ENCODE measurements around the gene GLDN.

Gene GLDN

GRCh38 chr15:51341366-51342226 lies at the start of gene GLDN:
TSS of gene GLDN (plus strand) at chr15:51341655. CDS start at chr15:51341685, 30 bp downstream.
- no peak for DNase-seq (ENCODE audit: low read depth)

GRCh38 chr15:51298620-51299019 lies 42.8 kb upstream of the GLDN start:
- no peak for DNase-seq (ENCODE audit: low read depth)

- DNase-seq (ENCODE audit: low read depth), result no peak
Observed at GRCh38 chr15:51299187-51300015, 42.1 kb upstream of the GLDN start.

GRCh38 chr15:51302480-51302879 lies 39.0 kb upstream of the GLDN start:
- no peak for DNase-seq (ENCODE audit: low read depth)

DNA sequence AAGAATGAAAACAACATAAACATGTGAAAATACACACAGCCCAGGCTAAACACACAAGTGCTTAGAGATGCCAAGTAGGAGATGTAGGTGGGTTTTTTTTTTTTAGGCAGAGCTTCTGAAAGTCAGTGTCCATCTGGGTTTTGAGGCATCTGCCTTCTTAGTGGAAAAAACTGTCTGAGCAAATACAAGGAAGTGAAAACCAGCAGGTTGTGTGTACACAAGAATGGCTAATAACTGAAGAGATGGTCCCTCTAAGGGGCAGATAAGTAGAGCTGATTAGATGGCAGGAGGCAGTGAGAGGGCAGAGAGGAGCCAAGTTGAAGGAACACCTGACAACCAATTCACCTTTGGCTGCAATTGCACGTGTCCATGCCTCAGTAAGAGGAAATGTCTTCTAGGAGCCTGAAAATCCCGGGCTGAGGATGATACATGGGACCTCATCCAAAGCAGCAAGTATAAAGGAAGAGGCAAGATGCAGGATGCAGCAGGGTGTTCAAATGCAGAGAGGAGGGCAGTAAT lies 37.9 kb upstream of the GLDN start:
- no peak for DNase-seq (ENCODE audit: low read depth)

GRCh38 chr15:51307325-51307724 lies 34.1 kb upstream of the GLDN start:
- no peak for DNase-seq (ENCODE audit: low read depth)

DNA sequence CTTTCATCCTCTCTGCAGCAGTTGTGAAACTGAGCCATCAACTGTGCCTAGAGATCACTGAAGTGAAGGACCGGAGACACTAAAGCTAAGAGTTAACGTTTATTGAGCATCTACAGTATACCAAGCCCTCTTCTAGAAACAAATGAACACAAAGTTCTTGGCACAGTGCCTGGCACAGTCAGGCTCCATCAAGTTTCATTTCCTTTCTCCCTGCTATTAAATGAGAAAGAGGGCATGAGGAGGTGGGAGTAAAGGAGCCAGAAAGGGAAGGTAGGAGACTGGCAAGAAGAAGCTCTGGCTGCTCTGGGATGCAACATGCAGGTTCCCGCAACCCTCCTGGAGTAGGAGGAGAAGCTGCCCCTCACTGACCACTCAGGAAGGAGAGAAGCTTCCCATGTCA lies 33.6 kb upstream of the GLDN start:
- DNase-seq (ENCODE audit: low read depth), result no peak

- no peak for DNase-seq (ENCODE audit: low read depth)
Observed at GRCh38 chr15:51310064-51310463, 31.4 kb upstream of the GLDN start.

- DNase-seq (ENCODE audit: low read depth), result no peak
Observed at GRCh38 chr15:51311510-51311909, 29.9 kb upstream of the GLDN start.

DNA sequence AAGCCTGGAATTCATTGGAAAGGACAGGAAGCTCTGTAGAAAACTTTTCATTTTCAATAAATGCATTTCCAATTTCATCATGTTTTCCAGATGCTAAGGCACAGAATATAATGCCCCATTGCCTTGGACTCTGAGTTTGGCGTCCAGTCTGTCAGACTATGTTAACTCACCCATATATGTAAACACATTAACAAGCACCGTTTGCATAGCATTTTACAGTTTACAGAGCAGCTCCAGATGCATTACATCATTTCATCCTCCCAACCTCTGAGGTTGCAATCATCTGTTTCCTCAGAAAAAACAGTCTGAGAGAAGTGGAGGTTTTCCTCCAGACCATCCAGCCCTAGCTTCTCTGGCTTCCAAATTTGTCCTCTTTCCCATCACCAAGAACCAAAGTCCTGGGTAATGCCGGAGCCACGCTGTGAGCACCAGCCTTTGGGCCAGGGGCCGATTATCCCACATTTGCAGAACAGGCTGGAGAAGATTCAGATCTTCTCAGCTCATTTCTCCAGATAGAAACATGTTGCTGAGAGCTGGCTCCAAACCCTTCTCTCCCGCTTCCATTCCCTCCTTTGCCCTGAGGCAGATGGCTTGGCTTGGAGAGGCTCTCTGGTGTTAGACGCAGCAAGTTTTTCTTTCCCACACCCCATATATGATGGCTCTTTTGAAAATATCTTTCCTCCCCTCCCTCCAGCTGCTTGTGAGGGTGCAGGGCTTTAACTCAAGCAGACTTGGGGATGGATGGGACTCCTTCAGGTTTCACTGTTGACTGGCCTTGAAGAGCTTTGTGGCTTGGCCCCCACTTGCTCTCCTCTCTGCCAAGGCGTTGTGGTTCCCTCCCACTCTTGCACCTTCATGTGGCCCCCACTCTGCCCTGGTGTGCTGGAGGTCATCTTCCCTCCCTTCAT lies 29.0 kb upstream of the GLDN start:
- DNase-seq (ENCODE audit: low read depth), result no peak

DNA sequence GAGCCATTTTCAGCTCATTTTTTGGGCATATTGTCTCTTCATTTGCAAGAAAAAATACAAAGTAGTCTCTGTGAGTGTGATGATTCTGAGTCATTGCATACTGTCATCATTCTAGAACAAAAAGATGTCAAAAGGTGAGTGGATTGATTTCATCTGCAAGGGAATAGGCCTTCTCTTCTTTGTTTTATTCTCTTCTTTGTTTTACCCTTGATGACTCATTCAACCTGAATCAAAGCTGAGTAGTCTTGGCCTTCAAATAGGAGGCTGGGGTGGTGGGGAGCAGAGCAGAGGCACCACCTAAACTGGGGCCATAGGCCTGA lies 28.4 kb upstream of the GLDN start:
- no peak for DNase-seq (ENCODE audit: low read depth)

DNA sequence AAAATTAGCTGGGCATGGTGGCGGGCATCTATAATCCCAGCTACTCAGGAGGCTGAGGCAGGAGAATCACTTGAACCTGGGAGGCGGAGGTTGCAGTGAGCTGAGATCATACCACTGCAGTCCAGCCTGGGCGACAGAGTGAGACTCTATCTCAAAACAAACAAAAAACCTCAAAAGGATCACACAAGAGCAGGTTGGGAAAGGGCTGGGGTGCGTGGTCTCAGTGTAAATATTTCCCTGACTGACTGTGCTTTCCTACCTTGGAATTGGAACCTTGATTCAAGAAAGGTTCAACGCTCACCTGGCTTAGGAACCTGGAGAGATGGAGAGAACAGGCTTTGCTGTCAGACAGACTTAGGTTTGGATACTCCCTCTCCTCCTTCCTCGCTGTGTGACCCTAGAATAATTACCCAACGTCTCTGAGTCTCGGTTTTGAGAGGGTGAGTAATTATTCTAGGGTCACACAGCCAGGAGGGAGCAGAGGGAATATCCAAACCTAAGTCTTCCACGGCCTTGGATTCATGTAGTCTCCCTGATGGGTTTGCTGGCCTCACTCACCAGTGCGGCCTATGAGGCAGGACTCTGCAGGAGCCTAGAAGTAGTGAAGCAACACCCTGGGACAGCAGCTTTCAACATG lies 27.7 kb upstream of the GLDN start:
- DNase-seq (ENCODE audit: low read depth), result no peak

- DNase-seq (ENCODE audit: low read depth), result no peak
Observed at GRCh38 chr15:51314391-51315337, 26.8 kb upstream of the GLDN start.

GRCh38 chr15:51315726-51316125 lies 25.7 kb upstream of the GLDN start:
- no peak for DNase-seq (ENCODE audit: low read depth)

- no peak for DNase-seq (ENCODE audit: low read depth)
Observed at GRCh38 chr15:51316636-51317035, 24.8 kb upstream of the GLDN start.

- no peak for DNase-seq (ENCODE audit: low read depth)
Observed at GRCh38 chr15:51318382-51319150, 22.9 kb upstream of the GLDN start.

DNA sequence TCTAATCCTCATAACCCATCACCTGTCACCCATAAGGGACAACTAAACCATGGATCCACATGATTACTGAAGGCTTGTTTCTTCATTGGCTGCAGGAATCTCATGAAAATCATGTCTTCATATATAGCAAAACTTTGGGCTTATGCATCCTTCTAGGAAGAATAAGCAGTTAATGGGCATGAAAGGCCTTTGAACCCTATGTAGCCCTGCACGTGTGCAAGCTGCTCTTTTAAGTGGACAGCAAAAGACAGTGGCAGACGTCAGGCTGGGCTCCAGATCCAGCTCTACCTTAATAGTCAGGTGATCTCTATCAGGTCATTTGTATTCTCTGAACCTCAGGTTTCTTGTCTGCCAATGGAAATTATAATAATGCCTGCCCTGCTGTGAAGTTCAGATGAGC lies 21.9 kb upstream of the GLDN start:
- DNase-seq (ENCODE audit: low read depth), result no peak

- DNase-seq (ENCODE audit: low read depth), result no peak
Observed at GRCh38 chr15:51320843-51321242, 20.6 kb upstream of the GLDN start.

GRCh38 chr15:51321316-51321715 lies 20.1 kb upstream of the GLDN start:
- no peak for DNase-seq (ENCODE audit: low read depth)

Data from activated T-cell treated with anti-CD3 and anti-CD28 coated beads for 1 hour (primary cell).